Sigmoid colon (tissue), 4 donors: ENCODE data around the gene GPBAR1.

Source experiments
- CTCF ChIP-seq, 4 experiments: fragments of 450-650 bp in 3 of 4; fragments of 200-600 bp in 1 of 4; IDR thresholded peaks; one replicate each; pipeline ENCODE4 v1.5.1; 2016 to 2019; ENCODE audit warnings: antibody characterized with exemption in 4 of 4, mild to moderate bottlenecking in 3 of 4, moderate library complexity in 2 of 4
- EP300 ChIP-seq, 4 donors: sonication (generic); formaldehyde crosslinking; IDR thresholded peaks; one replicate each; pipeline ENCODE4 v1.6.1; 2017; ENCODE audit warnings: antibody characterized with exemption in 4 of 4
- POLR2AphosphoS5 ChIP-seq, 4 donors: sonication (generic); formaldehyde crosslinking; IDR thresholded peaks; one replicate each; pipeline ENCODE4 v1.6.1; 2017; ENCODE audit warnings: antibody characterized with exemption in 4 of 4

- TF ChIP-seq CTCF (IDR thresholded peaks at IDR 0.05) (no peak), POLR2AphosphoS5 (IDR thresholded peaks at IDR 0.05) (no peak), EP300 (IDR thresholded peaks at IDR 0.05) (no peak)
Observed at GRCh38 chr2:218300141-218300540, 39.3 kb downstream of the GPBAR1 start.
